Right lobe of liver (tissue), 6 donors: ENCODE data around the gene CPLX3. TPM values are rescaled to one million over a fixed set of nuclear protein-coding genes. Genes with fewer than 3 reads are reported as not detected.

ENCODE experiments used
- ATAC-seq, 4 donors: fragments of 200-7000 bp; cut with Tn5 transposase; one replicate each; pipeline ENCODE4 v1.9.1; 2020; ENCODE audit warnings: mild to moderate bottlenecking in 4 of 4, moderate library complexity in 4 of 4
- DNase-seq, 3 donors: peaks; one replicate each; pipeline ENCODE4 v3.0.0-alpha.2; 2020
- H3K27ac ChIP-seq, 3 donors: fragments of 200-600 bp; one replicate each; pipeline ENCODE4 v1.8.0; 2022
- H3K27me3 ChIP-seq, 2 donors: fragments of 200-600 bp; one replicate each; pipeline ENCODE4 v1.8.0; 2022
- H3K36me3 ChIP-seq, 4 donors: fragments of 200-600 bp; sonication (generic) in 1 of 4; one replicate each; pipeline versions ENCODE4 v1.5.1 to v1.8.0; 2017 to 2022; ENCODE audit warnings: control low read depth in 1 of 4
- H3K4me1 ChIP-seq, 4 donors: fragments of 200-600 bp; sonication (generic) in 1 of 4; one replicate each; pipeline versions ENCODE4 v1.5.1 to v1.8.0; 2017 to 2022; ENCODE audit warnings: control low read depth in 1 of 4
- H3K4me3 ChIP-seq, 3 donors: fragments of 200-600 bp; one replicate each; pipeline ENCODE4 v1.8.0; 2022
- H3K9me3 ChIP-seq, 4 donors: fragments of 200-600 bp; sonication (generic) in 1 of 4; one replicate each; pipeline versions ENCODE4 v1.5.1 to v1.8.0; 2017 to 2022; ENCODE audit warnings: control low read depth in 1 of 4
- CTCF ChIP-seq, 4 donors: fragments of 200-600 bp in 3 of 4; fragments of 450-650 bp in 1 of 4; IDR thresholded peaks; one replicate each; pipeline versions ENCODE4 v1.5.1 to v1.8.0; 2016 to 2022; ENCODE audit warnings: antibody characterized with exemption in 4 of 4, mild to moderate bottlenecking in 2 of 4
- POLR2A ChIP-seq: fragments of 450-650 bp; IDR thresholded peaks from one replicate; pipeline ENCODE4 v1.6.1; 2017; ENCODE audit warnings: antibody characterized with exemption, mild to moderate bottlenecking
- WGBS: methylation state at CpG from one replicate; pipeline ENCODE4 v1.1.6; 2018; ENCODE audit warnings: low coverage, low lambda C conversion rate; ENCODE audit not compliant: insufficient coverage; ENCODE audit errors: missing lambda C conversion rate; 5-methylcytosine and 5-hydroxymethylcytosine counted together
- intact Hi-C, 2 donors: fragments of 100-400 bp; cut with DNase I; formaldehyde crosslinking; loops; one replicate each; pipeline versions ENCODE4 v1.11.2 to v1.14.1; 2022
- total RNA-seq, 6 experiments: library from RNA; depleted of rRNA in 2 of 6; stranded (reverse); fragments of >200 nt in 2 of 6; fragmentation: NEBNext Ultra II Directional in 3 of 6; extraction: Animal tissue kit (Norgen Biotek cat#: 25700) in 3 of 6; gene quantifications; one replicate each; pipeline versions ENCODE4 v1.1.0 to v1.2.4, GENCODE V29; 2016 to 2023
- donor health status: DM: no; HTN: yes; CAD: no.
- donor health status: DM: no; HTN: no; CAD: no.
- donor health status: DM: no; HTN: no; CAD: no.
- donor health status: DM: no; HTN: yes; CAD: no.
- donor health status: DM: no; HTN: yes; CAD: no.

CPLX3 gene
- total RNA-seq, 6 experiments from 2014 or later, result not detected

- Histone ChIP-seq H3K9me3 (no peaks in the 10 kb centered on the region), H3K27me3 (no peaks in the 10 kb centered on the region), H3K4me3 (no peak overlapping the region), H3K27ac (peak overlapping the region; percentile 24 to 73 (median 71)), H3K4me1 (peaks cover 0 to 53% (median 33%) of the 10 kb centered on the region in 4 donors), H3K36me3 (no peaks in the 10 kb centered on the region)
- peak in 2 of 4 donors; percentile 5 to 9 for ATAC-seq
- WGBS, result 24% methylated on average over 11 of the region's 15 CpGs
- TF ChIP-seq POLR2A (no peak), CTCF (IDR thresholded peaks at IDR 0.05) (no peak)
- peak; percentile 70 to 73 (median 72) for DNase-seq
- intact Hi-C loops, result no loop called here
Observed at GRCh38 chr15:74790080-74790916, 36.1 kb upstream of the CPLX3 start.

- TF ChIP-seq CTCF (IDR thresholded peaks at IDR 0.05) (no peak), POLR2A (no peak)
- H3K36me3 ChIP-seq, result no peaks in the 10 kb centered on the region
- intact Hi-C loops, result no loop called here
- H3K4me3 ChIP-seq, result no peak overlapping the region
- peaks cover 0 to 56% (median 35%) of the 10 kb centered on the region in 4 donors for H3K4me1 ChIP-seq
- H3K27me3 ChIP-seq, result no peaks in the 10 kb centered on the region
- no peaks in the 10 kb centered on the region for H3K9me3 ChIP-seq
- ATAC-seq, result no peak
- peak overlapping the region in 1 of 3 donors; percentile 73 for H3K27ac ChIP-seq
- WGBS, result 44% methylated on average over 1 of the region's 1 CpG
- no peak for DNase-seq
Observed at GRCh38 chr15:74791007-74791406, 35.4 kb upstream of the CPLX3 start.

GRCh38 chr15:74791667-74792066, 34.8 kb upstream of the CPLX3 start:
- DNase-seq, result no peak
- H3K27ac ChIP-seq, result no peak overlapping the region
- intact Hi-C loops, result no loop called here
- whole genome bisulfite sequencing, result 83% methylated on average over 7 of the region's 7 CpGs
- H3K4me1 ChIP-seq, result peaks cover 0 to 60% (median 36%) of the 10 kb centered on the region in 4 donors
- TF ChIP-seq CTCF (IDR thresholded peaks at IDR 0.05) (no peak), POLR2A (no peak)
- no peak overlapping the region for H3K4me3 ChIP-seq
- no peak for ATAC-seq
- H3K36me3 ChIP-seq, result no peaks in the 10 kb centered on the region
- no peaks in the 10 kb centered on the region for H3K9me3 ChIP-seq
- H3K27me3 ChIP-seq, result no peaks in the 10 kb centered on the region

- 76% methylated on average over 3 of the region's 12 CpGs for WGBS
- no peak for ATAC-seq
- DNase-seq, result no peak
- intact Hi-C loops, result no loop called here
- Histone ChIP-seq H3K27ac (no peak overlapping the region), H3K9me3 (no peaks in the 10 kb centered on the region), H3K27me3 (no peaks in the 10 kb centered on the region), H3K4me3 (no peak overlapping the region), H3K4me1 (peaks cover 0 to 65% (median 36%) of the 10 kb centered on the region in 4 donors), H3K36me3 (no peaks in the 10 kb centered on the region)
- TF ChIP-seq CTCF (IDR thresholded peaks at IDR 0.05), result no peak
- TF ChIP-seq POLR2A, result no peak
Observed at GRCh38 chr15:74792227-74793016, 34.0 kb upstream of the CPLX3 start.
